ENCODE data around the gene FBXL14.

Gene FBXL14

DNA sequence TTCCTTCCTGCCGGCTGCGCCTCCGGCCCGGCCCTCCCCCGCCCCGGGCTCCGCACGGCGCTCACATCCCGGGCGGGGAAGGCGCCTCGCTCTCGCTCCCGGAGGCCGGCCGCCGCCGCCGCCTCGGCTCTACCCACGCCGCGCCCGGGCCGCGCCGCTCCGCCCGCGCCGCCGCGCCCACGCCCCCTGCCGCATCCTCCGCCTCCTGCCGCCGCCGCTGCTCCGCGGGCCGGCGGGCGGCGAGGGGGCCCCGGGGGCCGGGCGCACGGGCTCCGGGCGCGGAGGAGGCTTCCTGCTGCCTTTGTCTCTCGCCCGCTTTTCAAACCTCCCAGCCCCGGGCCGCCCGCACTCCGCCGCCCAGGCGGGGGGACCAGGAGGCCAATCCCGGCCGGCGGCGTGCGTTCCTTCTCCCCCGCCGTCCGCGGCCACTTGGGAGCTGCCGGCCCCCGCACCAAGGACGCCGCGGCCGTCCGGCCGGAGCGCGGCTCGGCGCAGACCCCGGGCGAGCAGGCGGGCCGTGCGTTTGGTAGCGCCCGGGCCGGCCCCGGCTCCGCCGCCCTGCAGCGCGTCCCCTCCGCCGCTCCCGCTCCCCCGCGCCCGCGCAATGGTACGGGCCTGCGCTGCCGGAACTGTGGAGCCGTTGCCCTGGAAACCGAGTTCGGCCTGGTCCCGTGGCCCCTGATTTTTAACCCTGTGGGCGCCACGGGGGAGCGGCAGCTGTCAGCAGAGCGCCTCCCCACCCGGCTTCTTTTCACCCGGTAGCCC, at the start of gene FBXL14:
Gene FBXL14 (minus strand): TSS at position 321 of the 765 bp plus-strand sequence. CDS start 515 bp downstream, outside the sequence.
- peak; percentile 84 to 88 for DNase-seq

DNA sequence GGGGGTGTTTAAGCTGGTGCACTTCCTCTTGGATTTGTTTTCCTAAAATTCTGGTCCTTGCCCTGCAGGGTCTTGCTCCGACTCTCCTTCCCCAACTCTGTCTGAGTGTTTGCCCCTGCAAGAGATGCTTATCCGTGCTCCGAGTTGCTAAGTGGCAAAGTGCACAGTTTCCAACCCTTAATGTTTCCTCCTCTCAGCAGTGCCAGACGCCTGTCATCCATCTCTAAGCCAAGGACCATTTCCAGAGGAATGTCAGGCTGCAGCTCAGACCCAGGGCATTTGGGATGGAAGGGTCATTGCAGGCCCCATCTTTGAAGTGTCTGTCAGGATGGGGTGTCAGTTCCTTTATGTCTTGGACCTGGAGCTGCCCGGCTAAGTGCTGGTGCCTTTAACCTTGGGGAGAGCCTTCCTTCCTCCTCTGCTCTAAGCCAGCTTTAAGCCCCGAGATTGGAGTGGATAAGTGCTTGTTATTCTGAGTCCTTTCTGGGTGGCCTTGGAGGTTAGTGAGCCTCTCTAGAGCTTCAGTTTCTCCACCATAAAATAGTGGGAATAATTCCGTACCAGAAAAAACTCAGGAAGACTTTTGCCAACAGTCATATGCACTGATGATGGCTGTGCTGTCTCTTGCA, 49.6 kb upstream of the FBXL14 start:
- DNase-seq, result no peak

- DNase-seq, result no peak
Measured at GRCh38 chr12:1643043-1643442, 48.7 kb upstream of the FBXL14 start.

GRCh38 chr12:1642513-1642912, 48.1 kb upstream of the FBXL14 start:
- no peak for DNase-seq

- DNase-seq, result no peak
Measured at GRCh38 chr12:1640328-1641234, 46.2 kb upstream of the FBXL14 start.

- no peak for DNase-seq
Measured at GRCh38 chr12:1639538-1639937, 45.2 kb upstream of the FBXL14 start.

DNA sequence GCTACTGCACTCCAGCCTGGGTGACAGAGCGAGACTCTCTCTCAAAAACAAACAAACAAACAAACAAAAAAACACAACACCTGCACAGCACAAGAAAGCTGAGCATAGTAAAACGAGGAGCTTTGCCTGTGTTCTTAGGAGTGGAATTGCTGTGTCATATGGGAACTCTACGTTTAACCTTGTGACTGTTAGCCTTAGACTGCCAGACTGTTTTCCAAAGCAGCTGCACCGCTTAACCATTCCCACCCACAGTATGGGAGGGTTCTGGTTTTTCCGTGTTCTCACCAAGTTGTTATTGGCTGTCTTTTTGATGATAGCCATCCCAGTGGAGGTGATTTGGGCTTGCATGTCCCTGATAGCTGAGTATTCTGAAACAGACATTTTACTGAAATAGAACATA, 43.8 kb upstream of the FBXL14 start:
- DNase-seq, result no peak

DNA sequence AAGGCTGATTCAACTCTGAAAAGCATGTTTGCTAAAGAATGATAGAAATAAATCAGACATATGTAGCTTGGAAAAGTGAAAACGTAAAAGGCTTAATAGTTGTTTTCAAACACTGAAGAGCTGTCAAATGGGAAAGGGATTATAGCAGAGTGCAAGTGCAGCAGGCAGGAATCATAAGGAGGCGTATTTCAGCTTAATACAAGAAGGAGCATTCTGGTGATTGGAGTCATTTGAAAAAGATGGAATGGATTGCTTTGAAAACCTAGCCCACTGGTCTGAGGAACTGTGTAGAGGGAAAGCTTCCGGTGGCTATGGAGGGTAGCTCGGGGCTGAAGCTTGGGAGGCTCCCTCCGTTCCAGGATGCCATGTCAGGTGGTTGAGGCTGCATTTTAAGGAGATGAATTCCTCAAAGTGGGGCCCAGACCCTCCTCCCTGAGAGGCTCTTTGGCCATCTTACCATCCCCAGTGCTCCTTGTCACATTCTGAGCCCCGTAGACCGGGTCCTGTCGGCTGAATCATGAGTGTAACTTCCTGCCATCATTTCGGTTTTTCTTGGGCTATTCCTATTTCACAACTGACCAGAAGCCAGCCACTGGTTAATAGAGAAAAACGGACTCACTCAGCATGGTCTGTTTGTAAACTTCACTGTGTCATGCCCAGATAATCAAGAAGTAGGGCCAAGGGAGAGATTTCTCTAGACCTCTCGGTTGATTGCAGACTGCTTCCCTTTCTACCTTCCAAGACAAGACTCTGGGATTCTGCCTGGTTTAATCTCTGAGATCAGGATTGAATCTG, 41.1 kb upstream of the FBXL14 start:
- no peak for DNase-seq

GRCh38 chr12:1634590-1635191, 40.3 kb upstream of the FBXL14 start:
- DNase-seq, result peak; percentile 67 to 72

GRCh38 chr12:1634149-1634548, 39.8 kb upstream of the FBXL14 start:
- DNase-seq, result no peak

GRCh38 chr12:1633459-1633858, 39.1 kb upstream of the FBXL14 start:
- no peak for DNase-seq

DNA sequence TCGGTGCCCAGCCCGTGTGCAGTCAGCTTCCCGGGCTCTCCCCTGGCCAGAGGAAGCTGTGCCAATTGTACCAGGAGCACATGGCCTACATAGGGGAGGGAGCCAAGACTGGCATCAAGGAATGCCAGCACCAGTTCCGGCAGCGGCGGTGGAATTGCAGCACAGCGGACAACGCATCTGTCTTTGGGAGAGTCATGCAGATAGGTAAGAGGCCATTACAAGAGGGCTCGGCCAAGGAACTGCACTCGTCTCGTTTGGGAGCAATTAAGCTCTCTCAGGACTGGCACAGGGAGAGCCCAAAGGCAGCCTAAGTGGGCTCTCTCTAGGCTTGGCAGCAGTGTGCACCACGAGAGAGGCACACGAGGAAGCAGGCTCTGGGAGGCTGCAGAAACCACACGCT, 38.3 kb upstream of the FBXL14 start:
- DNase-seq, result no peak

- DNase-seq, result no peak
Measured at GRCh38 chr12:1630827-1631591, 36.6 kb upstream of the FBXL14 start.

GRCh38 chr12:1630133-1630826, 35.9 kb upstream of the FBXL14 start:
- peak; percentile 23 to 26 for DNase-seq

- DNase-seq, result no peak
Measured at GRCh38 chr12:1629338-1630132, 35.2 kb upstream of the FBXL14 start.

DNA sequence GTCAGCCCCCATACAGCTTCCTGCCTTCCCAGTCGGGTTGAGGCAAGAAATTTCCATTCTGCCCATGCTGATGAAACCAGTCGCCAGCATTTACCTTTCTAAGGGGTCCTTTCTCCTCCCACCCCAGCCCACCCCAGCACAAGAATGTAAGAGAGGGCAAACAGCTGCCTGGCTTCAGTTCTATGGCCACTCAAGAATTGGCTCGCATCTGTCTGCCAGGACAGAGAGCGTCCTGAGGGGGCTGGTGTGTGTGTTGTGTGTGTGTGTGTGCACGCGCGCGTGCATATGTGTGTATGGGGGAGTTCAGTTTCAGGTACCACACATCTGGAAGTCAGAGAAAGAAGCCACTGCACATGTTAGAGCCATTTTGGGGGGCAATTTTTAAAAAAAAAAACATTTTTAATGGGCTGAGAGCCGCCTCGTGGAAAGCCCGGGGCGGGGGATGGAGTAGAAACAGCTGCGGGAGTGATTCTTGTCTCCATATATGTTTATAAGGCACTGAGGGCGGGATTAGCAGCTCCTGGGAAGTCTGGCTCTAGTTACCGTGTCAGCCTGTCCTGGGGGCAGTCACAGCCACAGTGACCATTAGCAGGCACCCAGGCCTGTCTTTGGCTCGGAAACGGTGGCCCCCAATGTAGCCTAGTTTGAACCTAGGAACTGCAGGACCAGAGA, 34.4 kb upstream of the FBXL14 start, which contains the start of gene WNT5B:
Gene WNT5B (plus strand): TSS at position 566 of the 672 bp plus-strand sequence. CDS start 2,124 bp downstream, outside the sequence.
- DNase-seq, result no peak

- DNase-seq, result no peak
Measured at GRCh38 chr12:1622406-1622805, 28.0 kb upstream of the FBXL14 start.

- no peak for DNase-seq
Measured at GRCh38 chr12:1620092-1620491, 25.7 kb upstream of the FBXL14 start.

DNA sequence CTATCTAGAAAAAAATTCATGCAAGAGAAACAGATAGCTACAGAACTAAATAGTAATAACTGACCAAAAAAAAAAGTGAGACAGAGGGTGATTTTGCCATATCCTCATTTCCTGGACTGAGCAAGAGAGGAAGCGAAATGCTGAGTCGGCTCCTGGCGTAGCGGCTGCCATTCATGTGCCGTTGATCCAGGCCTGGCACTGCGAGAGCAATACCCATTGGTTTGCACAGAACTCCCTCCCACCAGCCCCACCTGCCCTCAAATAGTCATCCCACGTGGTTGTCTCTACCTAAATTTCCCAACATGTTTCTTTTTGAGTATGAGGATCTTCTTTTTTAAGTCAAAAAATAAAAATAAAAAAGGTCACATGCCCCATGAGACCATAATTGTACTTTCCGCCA, 25.2 kb upstream of the FBXL14 start:
- peak; percentile 37 to 46 for DNase-seq

Measured in activated CD4-positive, alpha-beta T cell treated with anti-CD3 and anti-CD28 coated beads, Interleukin-2, amount 50 U/mL, for 48 hours (primary cell).